ENCODE data around the gene MID1. TPM values are rescaled to one million over a fixed set of nuclear protein-coding genes. Genes with fewer than 3 reads are reported as not detected.

The MID1 gene
- total RNA-seq, 1 experiment from 2014 or later = 32.4 TPM

- H3K4me3 ChIP-seq (ENCODE audit: low read depth in 2 of 2, low read length in 2 of 2) = no peak overlapping the region
- H3K27ac ChIP-seq (ENCODE audit: low read length) = peak overlapping the region; percentile 77; the same call in 1 of the 2 replicates
- no peaks in the 10 kb centered on the region for H3K27me3 ChIP-seq (ENCODE audit: control insufficient read depth, insufficient read depth, low read length)
These were observed 1.8 kb upstream of the MID1 start for GRCh38 chrX:10622197-10622596.

GRCh38 chrX:10619425-10620046 lies 849 bp downstream of the MID1 start:
- no TSS peak for BruUV-seq (replicated peaks)
- CTCF ChIA-PET = no interaction called here
- DNase-seq (ENCODE audit: low read depth, low spot score) (no peak), ATAC-seq (no peak)
- intact Hi-C loops (cut with micrococcal nuclease; ENCODE audit: unreplicated experiment) = loop anchor here (5.0 kb wide), 1 partner anchor 427 kb away; no protein-coding TSS in a partner anchor
- in situ Hi-C loops (cut with HindIII; ENCODE audit: low pct_unique_long_range_greater_than_20kb, low sequenced_read_pairs) = no loop called here
- POLR2A ChIA-PET = no interaction called here
- TF ChIP-seq TCF7L2 (IDR thresholded peaks at IDR 0.05; ENCODE audit: low read depth, low read length) (no peak), POLR2AphosphoS5 (IDR thresholded peaks at IDR 0.05; ENCODE audit: low read depth, low read length) (no peak), SIN3A (IDR thresholded peaks at IDR 0.05; ENCODE audit: borderline replicate concordance, insufficient read depth, low read depth, low read length) (no peak), CTCF (IDR thresholded peaks at IDR 0.05) (no peak)
- TF ChIP-seq, protein P1, sequence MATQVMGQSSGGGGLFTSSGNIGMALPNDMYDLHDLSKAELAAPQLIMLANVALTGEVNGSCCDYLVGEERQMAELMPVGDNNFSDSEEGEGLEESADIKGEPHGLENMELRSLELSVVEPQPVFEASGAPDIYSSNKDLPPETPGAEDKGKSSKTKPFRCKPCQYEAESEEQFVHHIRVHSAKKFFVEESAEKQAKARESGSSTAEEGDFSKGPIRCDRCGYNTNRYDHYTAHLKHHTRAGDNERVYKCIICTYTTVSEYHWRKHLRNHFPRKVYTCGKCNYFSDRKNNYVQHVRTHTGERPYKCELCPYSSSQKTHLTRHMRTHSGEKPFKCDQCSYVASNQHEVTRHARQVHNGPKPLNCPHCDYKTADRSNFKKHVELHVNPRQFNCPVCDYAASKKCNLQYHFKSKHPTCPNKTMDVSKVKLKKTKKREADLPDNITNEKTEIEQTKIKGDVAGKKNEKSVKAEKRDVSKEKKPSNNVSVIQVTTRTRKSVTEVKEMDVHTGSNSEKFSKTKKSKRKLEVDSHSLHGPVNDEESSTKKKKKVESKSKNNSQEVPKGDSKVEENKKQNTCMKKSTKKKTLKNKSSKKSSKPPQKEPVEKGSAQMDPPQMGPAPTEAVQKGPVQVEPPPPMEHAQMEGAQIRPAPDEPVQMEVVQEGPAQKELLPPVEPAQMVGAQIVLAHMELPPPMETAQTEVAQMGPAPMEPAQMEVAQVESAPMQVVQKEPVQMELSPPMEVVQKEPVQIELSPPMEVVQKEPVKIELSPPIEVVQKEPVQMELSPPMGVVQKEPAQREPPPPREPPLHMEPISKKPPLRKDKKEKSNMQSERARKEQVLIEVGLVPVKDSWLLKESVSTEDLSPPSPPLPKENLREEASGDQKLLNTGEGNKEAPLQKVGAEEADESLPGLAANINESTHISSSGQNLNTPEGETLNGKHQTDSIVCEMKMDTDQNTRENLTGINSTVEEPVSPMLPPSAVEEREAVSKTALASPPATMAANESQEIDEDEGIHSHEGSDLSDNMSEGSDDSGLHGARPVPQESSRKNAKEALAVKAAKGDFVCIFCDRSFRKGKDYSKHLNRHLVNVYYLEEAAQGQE (IDR thresholded peaks at IDR 0.05; ENCODE audit: insufficient read depth in 1 of 2, low read depth in 2 of 2, low read length in 1 of 2) = no peak
- H3K4me1 ChIP-seq (ENCODE audit: control insufficient read depth, insufficient read depth, low read length) = peaks cover 11% of the 10 kb centered on the region
- peak overlapping the region; percentile 84 for H3K27ac ChIP-seq (ENCODE audit: low read length)
- no peaks in the 10 kb centered on the region for H3K27me3 ChIP-seq (ENCODE audit: control insufficient read depth, insufficient read depth, low read length)
- peaks cover 2% of the 10 kb centered on the region; the same call in 1 of the 2 replicates for H3K36me3 ChIP-seq (ENCODE audit: control insufficient read depth, insufficient read depth, low read length)
- H3K9me3 ChIP-seq (ENCODE audit: control insufficient read depth, insufficient read depth, low read depth, low read length) = no peaks in the 10 kb centered on the region
- peak overlapping the region; percentile 64 to 71 for H3K4me3 ChIP-seq (ENCODE audit: low read depth in 2 of 2, low read length in 2 of 2)

More at GRCh38 chrX:10622197-10622596, 1.8 kb upstream of the MID1 start:
- Histone ChIP-seq H3K9me3 (ENCODE audit: control insufficient read depth, insufficient read depth, low read depth, low read length) (no peaks in the 10 kb centered on the region), H3K4me1 (ENCODE audit: control insufficient read depth, insufficient read depth, low read length) (no peaks in the 10 kb centered on the region), H3K36me3 (ENCODE audit: control insufficient read depth, insufficient read depth, low read length) (peaks cover 2% of the 10 kb centered on the region; the same call in 1 of the 2 replicates)
- TF ChIP-seq POLR2AphosphoS5 (IDR thresholded peaks at IDR 0.05; ENCODE audit: low read depth, low read length) = no peak
- TF ChIP-seq CTCF (IDR thresholded peaks at IDR 0.05) = no peak
- TF ChIP-seq, protein P1 (IDR thresholded peaks at IDR 0.05; ENCODE audit: insufficient read depth in 1 of 2, low read depth in 2 of 2, low read length in 1 of 2) = no peak
- no peak for TF ChIP-seq TCF7L2 (IDR thresholded peaks at IDR 0.05; ENCODE audit: low read depth, low read length)
- TF ChIP-seq SIN3A (IDR thresholded peaks at IDR 0.05; ENCODE audit: borderline replicate concordance, insufficient read depth, low read depth, low read length) = no peak
- intact Hi-C loops (cut with micrococcal nuclease; ENCODE audit: unreplicated experiment) (no loop called here), in situ Hi-C loops (cut with HindIII; ENCODE audit: low pct_unique_long_range_greater_than_20kb, low sequenced_read_pairs) (no loop called here)
- no peak for ATAC-seq
- no peak for DNase-seq (ENCODE audit: low read depth, low spot score)
- ChIA-PET CTCF (no interaction called here), POLR2A (no interaction called here)
- BruUV-seq (replicated peaks) = no TSS peak
